ENCODE measurements around the gene SLC2A9.

SLC2A9 gene

GRCh38 chr4:9899306-9900055 lies 121.8 kb downstream of the SLC2A9 start:
- in situ Hi-C loops (cut with HindIII; ENCODE audit: low sequenced_read_pairs), result no loop called here

- in situ Hi-C loops (cut with HindIII; ENCODE audit: low sequenced_read_pairs), result no loop called here
Measured at GRCh38 chr4:9898596-9899305, 122.5 kb downstream of the SLC2A9 start.

- in situ Hi-C loops (cut with HindIII; ENCODE audit: low sequenced_read_pairs), result no loop called here
Measured at GRCh38 chr4:9895333-9895705, 126.0 kb downstream of the SLC2A9 start.

DNA sequence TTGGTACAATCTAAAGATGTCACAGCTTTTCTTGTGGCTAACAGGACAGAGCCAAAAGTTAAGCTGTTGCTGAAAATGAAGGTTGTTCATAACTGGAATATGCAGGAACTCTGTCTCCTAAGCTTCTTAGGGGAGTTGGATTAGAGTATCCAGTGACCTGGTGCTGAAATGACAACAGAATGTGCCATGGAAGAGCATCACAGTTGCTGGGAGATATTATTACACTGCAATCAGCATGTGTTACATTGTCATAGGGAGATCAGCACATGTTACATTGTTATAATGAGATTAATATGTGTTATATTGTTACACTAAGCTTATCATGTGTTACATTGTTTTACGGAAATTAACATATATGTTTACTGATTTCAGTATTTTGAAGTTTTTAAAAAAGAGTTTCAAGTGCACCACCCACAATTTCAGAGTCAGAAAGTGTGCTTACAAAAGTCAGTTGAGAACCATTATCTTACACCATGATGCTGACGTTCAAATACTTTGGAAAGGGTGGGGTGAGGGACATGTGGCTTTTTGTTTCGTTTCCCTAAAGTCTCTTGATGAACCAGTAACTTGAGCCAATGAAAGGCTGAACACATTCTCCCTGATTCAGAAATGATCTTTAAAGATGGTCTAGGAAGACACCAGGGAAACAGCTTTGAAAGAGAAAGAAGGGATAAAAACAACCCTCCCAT lies 126.5 kb downstream of the SLC2A9 start:
- in situ Hi-C loops (cut with HindIII; ENCODE audit: low sequenced_read_pairs), result no loop called here

DNA sequence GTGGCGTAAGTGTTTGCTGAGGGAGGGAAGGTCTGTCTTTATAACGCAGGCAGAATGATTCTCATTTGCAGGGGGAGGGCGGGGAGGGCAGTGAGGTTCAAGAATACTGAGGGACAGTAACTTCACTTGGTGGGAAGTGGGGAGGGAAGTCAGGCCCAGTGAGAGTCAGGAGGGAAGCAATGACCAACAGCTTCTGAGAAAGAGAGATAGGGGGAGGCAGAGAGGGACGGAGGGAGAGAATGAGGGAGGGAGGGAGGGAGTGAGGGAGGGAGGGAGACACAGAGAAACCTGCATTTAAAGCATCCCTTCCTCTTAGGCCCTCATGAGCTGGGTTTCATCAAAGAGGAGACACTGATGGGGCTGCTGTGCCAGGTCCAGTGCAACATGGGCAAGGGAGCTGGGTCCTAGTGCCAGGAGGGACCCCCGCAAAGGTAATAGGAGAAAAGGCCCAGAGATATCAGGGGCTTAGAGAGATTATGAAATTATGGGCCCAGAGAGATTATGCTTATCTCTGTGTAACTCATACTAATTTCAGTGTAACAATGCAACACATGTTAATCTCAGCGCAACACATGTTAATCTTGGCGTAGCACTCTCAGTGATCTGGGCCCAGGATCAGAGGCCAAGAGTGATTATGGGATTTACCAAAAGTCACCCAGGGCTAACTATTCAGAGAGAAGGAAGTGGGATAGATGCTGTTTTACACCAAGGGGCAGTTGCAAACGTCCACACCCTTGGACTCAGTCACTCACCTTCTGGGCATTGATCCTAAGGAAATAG lies 127.8 kb downstream of the SLC2A9 start:
- in situ Hi-C loops (cut with HindIII; ENCODE audit: low sequenced_read_pairs), result no loop called here

GRCh38 chr4:9891740-9892139 lies 129.6 kb downstream of the SLC2A9 start:
- in situ Hi-C loops (cut with HindIII; ENCODE audit: low sequenced_read_pairs), result no loop called here

GRCh38 chr4:9891056-9891455 lies 130.2 kb downstream of the SLC2A9 start:
- in situ Hi-C loops (cut with HindIII; ENCODE audit: low sequenced_read_pairs), result no loop called here

DNA sequence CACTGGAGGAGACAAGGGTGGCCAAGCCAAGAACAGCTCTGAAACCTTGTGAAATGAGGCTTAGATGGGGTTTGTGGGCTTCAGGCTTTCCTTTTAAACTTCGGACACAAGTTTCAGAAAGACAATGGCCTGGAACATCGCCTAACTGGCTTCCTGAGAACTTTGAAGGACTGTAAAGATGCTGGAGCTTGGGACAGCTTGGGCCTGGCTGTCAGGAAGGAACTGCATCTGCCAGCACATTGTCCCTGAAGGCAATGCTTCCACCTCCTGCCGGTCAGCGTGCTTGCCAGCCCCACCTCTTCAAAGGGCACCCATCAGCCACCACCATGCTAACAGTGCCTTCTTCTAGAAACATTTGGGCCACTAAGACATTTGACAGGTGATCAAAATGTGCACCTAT lies 132.0 kb downstream of the SLC2A9 start:
- in situ Hi-C loops (cut with HindIII; ENCODE audit: low sequenced_read_pairs), result no loop called here

DNA sequence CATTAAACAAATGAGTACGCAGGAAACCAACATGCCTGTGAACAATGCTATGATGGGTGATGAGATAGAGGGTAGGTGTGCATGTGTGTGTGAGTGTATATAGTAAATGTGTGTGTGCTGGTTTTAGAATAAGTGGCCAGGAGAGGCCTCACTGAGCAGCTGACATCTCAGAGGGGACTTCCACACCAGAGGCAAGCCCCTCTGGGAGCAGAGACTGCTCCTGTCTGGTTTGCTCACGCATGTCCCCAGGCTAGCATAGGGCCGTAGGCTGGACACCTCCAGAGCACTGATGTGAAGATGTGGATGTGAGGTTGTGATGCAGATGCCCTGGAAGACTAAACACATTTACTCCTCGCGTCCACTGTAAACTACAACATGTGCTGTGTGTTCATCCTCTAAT lies 135.3 kb downstream of the SLC2A9 start:
- in situ Hi-C loops (cut with HindIII; ENCODE audit: low sequenced_read_pairs), result no loop called here

DNA sequence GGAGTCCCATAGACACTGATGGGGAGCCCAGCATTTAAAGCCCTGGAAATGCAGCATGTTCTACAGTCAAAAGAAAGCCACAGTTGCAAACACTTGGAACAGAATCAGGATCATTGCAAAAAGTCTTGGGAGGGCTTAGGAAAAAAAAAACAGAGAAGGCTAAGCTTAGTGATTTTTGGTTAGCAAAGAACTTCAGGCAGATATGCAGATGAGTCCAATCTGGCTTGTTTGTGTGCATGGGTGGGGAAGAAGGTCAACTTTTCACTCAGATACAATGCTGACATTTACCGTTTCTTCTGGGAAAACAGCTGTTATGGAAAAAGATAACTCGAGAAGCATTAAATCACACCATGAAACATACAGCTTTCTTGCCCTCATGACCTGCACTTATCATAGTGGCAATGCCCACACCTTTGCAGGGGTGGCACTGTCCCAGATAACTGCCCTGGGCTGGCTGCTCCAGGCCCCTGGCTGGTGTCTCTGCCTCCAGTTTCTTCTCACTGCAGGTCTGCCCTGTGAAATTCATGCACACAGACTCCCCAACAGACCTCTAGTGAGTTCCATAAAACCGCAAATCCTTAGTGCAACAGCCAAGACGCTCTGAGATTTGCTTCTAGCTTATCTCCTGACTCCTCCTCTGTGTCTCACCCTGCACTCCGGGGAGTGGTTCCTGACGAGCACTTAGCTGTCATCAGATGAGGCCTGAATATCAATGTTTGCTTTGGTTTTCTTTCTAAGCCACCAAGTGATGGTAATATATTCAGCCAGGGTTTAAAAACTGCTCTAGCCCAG lies 140.7 kb downstream of the SLC2A9 start:
- in situ Hi-C loops (cut with HindIII; ENCODE audit: low sequenced_read_pairs), result no loop called here

DNA sequence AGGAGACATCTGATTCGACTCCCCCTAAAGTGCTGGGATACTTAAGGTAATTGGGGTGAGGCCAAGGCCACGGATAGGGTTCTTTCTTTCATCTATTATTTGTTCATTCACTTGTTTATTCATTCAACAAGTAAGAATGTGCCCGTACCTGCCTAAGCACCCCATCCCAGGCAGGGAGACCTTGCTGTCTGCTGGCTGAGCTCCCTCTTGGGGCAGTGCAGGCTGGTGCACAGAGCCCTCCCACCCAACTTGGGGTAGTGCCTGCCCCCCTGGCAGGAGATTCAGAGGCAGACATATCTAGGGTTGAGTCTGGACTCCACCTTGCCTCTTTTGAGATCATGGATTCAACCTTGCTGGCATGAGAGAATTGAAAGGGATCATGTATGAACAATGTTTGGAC lies 144.2 kb downstream of the SLC2A9 start:
- in situ Hi-C loops (cut with HindIII; ENCODE audit: low sequenced_read_pairs), result no loop called here

GRCh38 chr4:9875516-9875915 lies 145.8 kb downstream of the SLC2A9 start:
- in situ Hi-C loops (cut with HindIII; ENCODE audit: low sequenced_read_pairs), result no loop called here

DNA sequence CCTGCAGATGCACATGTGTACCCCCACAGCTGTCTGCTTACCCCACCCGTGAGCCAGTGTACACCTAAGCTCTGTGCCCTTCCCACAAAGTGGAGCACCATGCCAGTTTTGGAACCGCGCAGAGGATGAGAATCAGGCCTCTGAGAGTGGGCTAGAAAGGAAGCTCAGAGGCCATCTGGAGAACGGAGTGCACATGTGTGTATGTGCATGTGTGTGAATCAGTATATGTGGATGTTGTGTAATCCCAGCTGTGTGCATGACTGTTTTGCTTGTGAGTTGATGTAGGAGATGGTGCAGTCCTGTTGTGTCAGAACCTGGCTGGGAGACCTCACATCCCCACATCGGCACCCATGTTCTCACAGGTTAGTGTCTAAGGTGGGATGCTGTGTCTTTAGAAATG lies 146.9 kb downstream of the SLC2A9 start:
- in situ Hi-C loops (cut with HindIII; ENCODE audit: low sequenced_read_pairs), result no loop called here

GRCh38 chr4:9870165-9870790 lies 151.0 kb downstream of the SLC2A9 start:
- in situ Hi-C loops (cut with HindIII; ENCODE audit: low sequenced_read_pairs), result no loop called here

GRCh38 chr4:9867751-9868425 lies 153.4 kb downstream of the SLC2A9 start:
- in situ Hi-C loops (cut with HindIII; ENCODE audit: low sequenced_read_pairs), result no loop called here

- in situ Hi-C loops (cut with HindIII; ENCODE audit: low sequenced_read_pairs), result no loop called here
Measured at GRCh38 chr4:9866931-9867330, 154.4 kb downstream of the SLC2A9 start.

- in situ Hi-C loops (cut with HindIII; ENCODE audit: low sequenced_read_pairs), result no loop called here
Measured at GRCh38 chr4:9861561-9861960, 159.7 kb downstream of the SLC2A9 start.

GRCh38 chr4:9859810-9860209 lies 161.5 kb downstream of the SLC2A9 start:
- in situ Hi-C loops (cut with HindIII; ENCODE audit: low sequenced_read_pairs), result no loop called here

GRCh38 chr4:9849538-9849920 lies 171.8 kb downstream of the SLC2A9 start:
- in situ Hi-C loops (cut with HindIII; ENCODE audit: low sequenced_read_pairs), result no loop called here

Measured in endothelial cell of hepatic sinusoid (primary cell).